Peyer's patch (tissue), 4 donors: Measurements from ENCODE around the gene ZRANB2.

Experiments used
- CTCF ChIP-seq, 6 experiments: fragments of 450-650 bp in 4 of 6; fragments of 200-600 bp in 2 of 6; sonication (generic) in 1 of 6; IDR thresholded peaks; one replicate each; pipeline ENCODE4 v1.5.1; 2017 to 2019; ENCODE audit warnings: antibody characterized with exemption in 6 of 6, mild to moderate bottlenecking in 3 of 6, moderate library complexity in 1 of 6
- POLR2A ChIP-seq, 2 donors: fragments of 450-650 bp; IDR thresholded peaks; one replicate each; pipeline ENCODE4 v1.5.1; 2017; ENCODE audit warnings: antibody characterized with exemption in 2 of 2, mild to moderate bottlenecking in 2 of 2, moderate library complexity in 2 of 2

- no peak for TF ChIP-seq CTCF (IDR thresholded peaks at IDR 0.05)
- no peak for TF ChIP-seq POLR2A (IDR thresholded peaks at IDR 0.05)
These were observed 65.1 kb downstream of the ZRANB2 start for GRCh38 chr1:71015745-71016144.
